Uterine smooth muscle cell (primary cell): ENCODE data around the gene ORM1. TPM values are rescaled to one million over a fixed set of nuclear protein-coding genes. Genes with fewer than 3 reads are reported as not detected.

Experiments
- total RNA-seq: library from RNA; depleted of rRNA; stranded (reverse); fragments of >200 nt; gene quantifications from 2 replicates; pipeline ENCODE4 v1.2.3, GENCODE V29; 2014

The ORM1 gene
- total RNA-seq = not detected in 2 replicates

GRCh38 chr9:114322831-114323531 is at the start of gene ORM1:
ORM1 (plus strand) TSS chr9:114323098; CDS start chr9:114323134, 36 bp downstream.

GRCh38 chr9:114329625-114330022 is 6.7 kb downstream of the ORM1 start, which contains the start of gene ORM2:
ORM2 (plus strand) TSS chr9:114329869; CDS start chr9:114329905, 36 bp downstream.

Other genes starting within 250 kb of the ORM1 start
- gene AMBP, start 244.8 kb upstream of the ORM1 start, total RNA-seq = not detected in 2 replicates
- gene KIF12, start 223.8 kb upstream of the ORM1 start, total RNA-seq = not detected in 2 replicates
- 7.6 and 9.1 TPM in 2 replicates for gene COL27A1, start 167.6 kb upstream of the ORM1 start, total RNA-seq
- not detected in 2 replicates for gene ORM2, start 6.8 kb downstream of the ORM1 start, total RNA-seq
- gene AKNA, start 64.9 kb downstream of the ORM1 start, total RNA-seq = 11.6 and 26.5 TPM in 2 replicates
- gene WHRN, start 182.4 kb downstream of the ORM1 start, total RNA-seq = 1.5 and 3.4 TPM in 2 replicates